IPS-NIHi11 (cell line): ENCODE results near the gene ZNF423.

Experiments
- DNase-seq: peaks from one replicate; pipeline ENCODE4 v3.0.0; 2012; ENCODE audit warnings: mixed read lengths, low spot score

ZNF423 gene

DNA sequence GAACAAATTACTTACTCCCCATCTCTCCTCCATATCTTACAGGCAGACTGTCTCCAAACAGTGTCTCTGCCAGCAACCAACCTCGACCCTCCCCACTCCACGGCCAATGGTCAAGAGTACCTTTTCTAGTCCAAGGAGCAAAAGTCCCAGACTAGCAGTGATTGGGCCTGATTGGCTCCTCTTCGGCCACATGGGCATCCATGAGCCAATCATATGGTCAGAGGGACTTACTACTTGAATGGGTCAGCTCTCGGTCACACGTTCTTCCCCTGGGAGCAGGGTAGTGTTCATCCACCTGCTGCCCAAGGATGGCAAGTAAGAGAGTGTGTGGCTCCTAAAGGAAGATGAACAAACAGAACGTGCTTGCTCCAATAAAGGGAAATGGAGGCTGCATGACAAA, 397.7 kb downstream of the ZNF423 start:
- no peak for DNase-seq

DNA sequence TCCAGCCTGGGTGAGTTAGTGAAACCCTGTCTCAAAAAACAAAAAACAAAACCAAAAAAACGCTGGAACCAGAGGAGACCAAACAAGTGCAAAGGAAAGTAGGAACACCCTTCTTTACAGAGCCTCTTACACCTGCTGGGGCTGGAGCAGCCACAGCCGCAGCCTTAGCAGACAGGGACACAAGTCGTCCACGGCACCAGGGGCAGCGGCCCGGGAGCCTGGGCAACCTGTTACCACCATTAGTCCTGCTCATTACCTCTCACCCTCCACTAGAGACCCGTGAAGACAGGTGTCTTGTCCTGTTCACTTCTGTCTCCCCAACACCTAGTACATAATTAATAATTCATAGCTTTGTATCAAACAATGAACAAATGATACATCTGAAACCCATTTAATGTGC, 398.7 kb downstream of the ZNF423 start:
- DNase-seq: no peak

DNA sequence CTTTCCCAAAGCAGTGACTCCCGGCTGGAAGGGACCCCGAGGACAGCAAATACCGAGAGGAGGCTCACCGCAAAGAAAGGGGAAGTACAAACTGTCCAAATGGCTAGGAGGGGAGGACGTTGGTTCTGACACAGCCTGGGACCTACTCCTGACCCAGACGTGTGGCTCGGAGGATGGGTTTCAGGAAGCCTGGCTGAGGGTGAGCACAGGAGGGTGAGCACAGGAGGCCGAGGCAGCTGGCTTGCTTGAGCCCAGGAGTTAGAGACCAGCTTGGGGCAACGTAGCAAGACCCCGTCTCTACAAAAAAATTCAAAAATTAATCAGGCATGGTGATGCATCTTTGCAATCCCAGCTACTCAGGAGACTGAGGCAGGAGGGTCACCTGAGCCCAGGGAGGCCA, 399.1 kb downstream of the ZNF423 start:
- no peak for DNase-seq

DNA sequence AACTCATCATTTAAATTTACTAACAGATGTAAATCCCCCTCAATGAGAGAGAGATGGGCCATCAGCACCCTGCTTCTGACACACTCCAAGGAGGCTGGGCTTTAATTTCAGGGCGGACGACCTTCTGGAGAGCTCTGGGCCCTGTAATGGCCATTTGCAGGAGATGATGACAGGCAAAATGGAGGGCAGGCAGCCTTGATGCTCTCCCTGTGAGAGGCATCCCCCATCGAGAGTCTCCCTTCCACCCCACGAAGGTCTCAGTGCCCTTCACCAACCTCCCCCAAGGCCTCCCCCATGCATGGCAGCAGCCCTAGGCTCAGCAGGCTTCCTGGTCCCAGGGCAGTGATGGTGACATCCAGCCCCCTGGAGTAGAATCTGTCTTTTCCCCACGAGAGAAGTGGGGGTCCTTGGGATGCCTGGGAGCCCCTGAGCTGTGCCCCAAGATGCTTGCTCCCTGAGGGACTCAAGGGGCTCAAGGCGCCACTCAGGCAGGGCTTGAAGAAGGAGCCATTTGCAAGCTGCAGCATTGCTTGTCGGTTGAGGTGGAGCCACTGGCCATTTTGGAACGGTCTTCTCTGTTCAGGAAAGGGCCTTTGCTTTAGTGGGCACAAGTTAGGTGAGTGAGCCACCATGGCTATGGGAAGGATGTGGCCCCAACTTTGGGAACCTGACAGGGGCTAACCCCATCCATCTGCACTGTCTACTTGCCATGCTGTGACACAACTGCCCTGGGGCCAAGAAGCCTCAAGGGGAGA, 399.7 kb downstream of the ZNF423 start:
- DNase-seq: no peak

DNA sequence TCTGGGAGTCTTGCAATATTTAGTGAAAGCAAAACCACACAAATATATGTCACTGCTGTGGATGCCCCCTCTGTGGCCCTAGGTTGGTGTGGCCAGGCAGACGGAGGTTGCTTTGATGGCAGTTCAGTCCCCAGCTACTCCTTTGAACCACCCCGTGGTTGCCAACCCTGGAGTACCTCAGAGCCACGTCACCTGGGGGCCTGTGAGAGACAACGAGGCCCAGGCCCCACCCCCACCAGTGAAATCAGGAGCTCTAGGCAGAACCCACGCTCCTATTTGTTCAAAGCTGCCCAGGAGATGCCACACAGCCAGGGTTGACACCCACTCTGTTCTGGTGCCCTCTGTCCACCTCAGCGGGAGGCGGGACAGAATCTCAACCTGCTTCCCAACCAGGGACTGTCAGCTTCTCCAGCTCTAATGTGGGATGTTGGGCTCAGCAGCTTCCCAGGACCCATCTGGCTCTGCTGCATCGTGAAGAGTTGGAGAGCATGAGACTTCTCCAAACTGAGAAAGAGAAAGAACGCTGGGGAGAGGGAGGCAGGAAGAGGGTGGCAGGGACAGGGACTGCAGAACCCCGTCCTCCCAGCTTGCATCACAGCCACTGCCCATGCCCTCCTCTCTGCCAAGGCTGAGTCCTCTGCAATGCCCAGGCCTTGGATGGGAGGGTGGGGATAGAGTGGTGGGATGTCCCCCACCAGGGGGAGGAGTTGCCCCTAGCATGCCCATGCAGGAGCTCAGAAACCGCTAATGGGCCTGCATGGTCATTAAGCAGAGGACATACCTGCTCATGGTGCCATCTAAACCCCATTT, 400.5 kb downstream of the ZNF423 start:
- no peak for DNase-seq

DNA sequence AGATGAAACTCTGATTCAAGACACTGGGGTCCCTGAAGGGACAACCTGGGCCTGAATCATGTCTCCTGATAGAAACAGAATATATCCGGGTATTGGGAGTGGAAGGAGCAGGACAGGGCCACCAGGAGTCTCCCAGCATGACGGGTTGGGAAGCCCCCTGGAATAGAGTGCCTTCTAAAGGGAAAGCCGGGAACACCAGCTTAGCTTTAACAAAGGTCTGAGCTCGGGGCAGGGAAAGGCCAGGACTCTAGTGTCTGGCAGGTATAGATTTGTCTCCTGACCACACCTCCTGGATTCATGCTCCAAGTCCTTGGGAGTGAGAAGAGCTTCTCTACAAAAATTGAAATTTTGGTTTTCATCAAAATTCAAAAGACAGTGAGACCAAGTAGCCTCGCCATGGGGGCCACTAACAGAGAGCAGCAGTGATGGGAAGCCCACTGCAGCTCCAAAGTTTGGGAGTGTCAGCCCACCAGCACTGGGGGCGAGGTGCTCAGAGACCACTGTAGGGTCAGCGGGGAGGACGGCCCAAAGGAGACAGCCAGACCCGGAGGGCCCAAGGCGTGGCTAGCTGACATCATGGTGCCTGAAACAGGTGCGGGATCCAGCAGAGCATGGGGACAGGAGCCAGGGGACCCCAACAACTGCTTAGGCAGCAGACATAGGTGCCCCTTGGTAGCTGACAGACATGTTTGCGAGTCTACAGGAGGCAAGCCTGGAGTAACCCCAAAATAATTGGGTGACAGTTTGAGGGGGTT, 401.3 kb downstream of the ZNF423 start:
- no peak for DNase-seq

DNA sequence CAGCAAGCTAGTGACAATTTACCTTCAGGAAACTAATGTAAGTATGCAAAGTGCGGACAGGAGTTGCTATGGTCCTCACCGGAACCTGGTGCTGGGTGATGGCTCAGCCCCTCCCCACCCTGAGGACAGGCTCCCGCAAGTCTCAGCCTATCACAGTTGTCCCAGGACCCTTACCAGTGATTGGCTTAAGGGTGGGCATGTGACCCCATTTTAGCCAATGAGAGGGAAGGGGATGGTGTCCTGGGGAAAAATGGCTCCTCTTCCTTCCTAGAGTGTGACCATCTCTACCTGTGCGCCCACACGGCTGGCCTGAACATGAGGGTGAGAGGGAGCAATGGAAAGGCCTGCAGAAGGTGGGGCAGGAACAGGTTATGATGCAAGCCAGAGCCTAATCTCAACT, 401.9 kb downstream of the ZNF423 start:
- no peak for DNase-seq

DNA sequence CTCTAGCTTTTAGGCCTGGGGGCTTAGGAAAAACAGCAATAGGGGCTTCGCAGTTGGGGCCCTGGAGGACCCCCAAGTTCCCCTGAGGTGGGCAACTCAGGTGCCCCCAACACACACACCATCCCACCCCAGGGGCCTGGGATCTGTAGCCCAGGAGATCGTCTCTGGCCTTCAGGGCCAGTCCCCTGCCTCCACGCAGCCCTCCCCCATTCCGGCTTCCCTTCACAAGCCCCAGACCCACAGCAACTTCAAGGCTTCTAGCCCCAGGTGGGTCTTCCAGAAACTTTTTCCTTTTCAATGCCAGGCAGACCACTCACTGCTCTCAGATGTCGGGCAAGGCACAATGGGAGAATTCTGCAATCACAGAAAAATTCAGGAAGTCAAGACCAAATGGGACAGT, 402.9 kb downstream of the ZNF423 start:
- no peak for DNase-seq

DNA sequence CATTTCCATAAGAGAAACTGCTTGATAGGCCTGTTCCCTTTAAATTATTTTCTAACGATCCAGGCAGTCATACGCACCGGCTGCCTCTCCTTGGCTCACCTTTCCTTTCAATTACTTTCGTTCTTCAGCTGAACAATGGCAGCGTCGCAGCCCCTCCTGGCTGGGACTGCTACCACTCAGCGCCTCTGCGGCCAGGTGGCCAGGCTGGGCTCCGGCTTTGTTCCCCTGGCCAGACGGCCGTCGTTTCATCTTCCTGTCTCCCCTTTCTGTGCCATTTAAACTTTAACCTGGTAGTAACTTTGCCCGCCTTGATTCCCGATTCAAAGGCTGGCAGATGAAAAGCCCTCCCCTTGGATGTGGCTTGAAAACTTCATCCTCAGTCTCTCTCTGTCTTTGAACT, 403.3 kb downstream of the ZNF423 start:
- peak; percentile 62 for DNase-seq

DNA sequence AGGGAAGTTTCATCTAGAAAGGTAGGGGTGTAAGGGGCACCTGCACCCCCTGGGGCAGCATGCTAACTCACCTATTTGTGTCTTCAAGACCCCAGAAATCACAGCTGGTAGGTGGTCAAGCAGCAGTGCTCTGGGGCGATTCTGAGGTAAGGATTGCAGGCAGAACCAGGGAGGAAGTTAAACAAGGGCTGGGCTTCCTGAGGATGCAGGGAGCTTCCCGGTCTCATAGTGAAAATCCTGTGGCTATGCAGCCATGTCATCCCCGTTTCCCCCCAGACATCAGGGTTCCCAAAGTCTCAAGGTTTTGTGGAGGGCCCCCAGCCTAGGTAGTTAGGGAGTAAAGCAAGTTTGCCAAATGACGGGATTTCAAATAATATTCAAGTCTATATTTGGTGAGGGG, 403.8 kb downstream of the ZNF423 start:
- DNase-seq: no peak

DNA sequence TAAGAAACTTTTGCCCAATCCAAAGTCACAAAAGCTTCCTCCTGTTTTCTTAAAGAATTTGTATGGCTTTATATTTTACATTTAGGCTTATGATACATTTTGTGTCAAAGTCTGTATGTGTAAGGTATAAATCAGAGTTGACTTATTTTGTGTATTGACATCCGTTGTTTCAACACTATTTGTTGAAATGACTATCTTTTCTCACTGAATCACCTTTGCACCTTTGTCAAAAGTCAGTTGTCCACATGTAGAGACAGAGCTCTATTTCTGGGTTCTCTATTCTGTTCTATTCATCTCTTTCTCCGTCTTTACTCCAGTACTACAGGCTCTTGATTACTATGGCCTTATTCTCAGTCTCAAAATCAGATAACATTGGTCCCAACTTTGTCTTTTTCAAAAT, 409.1 kb downstream of the ZNF423 start:
- DNase-seq: no peak

DNA sequence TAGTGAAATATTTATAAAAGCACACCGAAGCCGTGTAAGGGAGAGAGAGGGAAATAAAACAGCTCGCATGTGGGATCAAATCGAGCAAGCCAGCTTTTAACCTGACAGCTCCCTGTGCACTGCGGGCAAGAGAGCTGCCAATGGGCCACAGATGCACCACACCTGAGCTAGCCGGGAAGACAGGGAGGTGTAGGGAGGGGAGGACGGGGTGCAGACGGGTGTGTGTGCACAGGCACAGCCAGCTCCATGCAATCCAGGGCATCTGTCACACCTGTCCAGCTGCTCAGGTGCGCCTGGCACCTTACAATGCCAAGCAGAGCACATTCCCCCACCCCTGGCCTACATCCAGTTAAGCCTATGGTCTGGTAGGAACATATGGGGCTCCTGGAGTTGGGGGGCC, 412.3 kb downstream of the ZNF423 start:
- no peak for DNase-seq

DNA sequence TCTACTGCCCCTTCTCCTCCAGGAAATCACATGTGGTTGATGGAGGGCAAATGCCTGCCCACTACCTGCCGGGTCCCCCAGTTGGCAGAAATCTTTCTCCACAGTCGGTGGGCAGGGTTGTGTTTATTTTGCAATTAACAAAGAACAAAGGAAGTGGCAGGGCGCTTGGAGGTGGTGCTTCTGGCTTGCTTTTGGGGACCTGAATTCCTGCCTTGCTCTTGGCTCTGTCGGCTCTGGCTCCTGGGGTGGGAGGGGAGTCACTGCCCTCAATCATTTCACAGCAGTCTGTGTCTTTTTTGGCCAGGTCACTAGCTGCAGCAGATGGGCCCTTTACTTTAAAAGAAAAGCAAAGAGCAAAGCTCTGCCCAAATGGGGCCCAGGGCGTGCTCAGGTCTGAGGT, 413.1 kb downstream of the ZNF423 start:
- no peak for DNase-seq

DNA sequence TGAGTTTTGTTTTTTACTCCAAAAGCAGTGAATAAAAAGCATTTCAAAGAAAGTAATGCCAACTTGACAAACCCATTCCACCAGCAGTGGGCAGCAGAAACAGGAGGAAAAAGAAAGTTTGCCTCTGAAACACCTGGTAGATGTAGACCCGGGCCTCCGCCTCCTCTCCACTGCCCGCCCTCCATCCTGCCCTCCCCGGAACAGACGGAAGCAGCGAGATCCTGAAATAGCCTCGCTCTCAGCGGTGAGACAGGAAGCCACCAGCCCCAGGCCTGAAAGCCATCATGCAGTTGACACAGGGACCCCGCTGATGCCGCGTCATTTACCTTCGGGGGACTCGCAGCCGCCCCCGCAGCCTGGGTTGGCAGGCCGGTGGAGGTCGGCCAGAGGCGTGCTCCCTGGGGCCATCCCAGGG, 414.5 kb downstream of the ZNF423 start:
- peak; percentile 74 for DNase-seq

DNA sequence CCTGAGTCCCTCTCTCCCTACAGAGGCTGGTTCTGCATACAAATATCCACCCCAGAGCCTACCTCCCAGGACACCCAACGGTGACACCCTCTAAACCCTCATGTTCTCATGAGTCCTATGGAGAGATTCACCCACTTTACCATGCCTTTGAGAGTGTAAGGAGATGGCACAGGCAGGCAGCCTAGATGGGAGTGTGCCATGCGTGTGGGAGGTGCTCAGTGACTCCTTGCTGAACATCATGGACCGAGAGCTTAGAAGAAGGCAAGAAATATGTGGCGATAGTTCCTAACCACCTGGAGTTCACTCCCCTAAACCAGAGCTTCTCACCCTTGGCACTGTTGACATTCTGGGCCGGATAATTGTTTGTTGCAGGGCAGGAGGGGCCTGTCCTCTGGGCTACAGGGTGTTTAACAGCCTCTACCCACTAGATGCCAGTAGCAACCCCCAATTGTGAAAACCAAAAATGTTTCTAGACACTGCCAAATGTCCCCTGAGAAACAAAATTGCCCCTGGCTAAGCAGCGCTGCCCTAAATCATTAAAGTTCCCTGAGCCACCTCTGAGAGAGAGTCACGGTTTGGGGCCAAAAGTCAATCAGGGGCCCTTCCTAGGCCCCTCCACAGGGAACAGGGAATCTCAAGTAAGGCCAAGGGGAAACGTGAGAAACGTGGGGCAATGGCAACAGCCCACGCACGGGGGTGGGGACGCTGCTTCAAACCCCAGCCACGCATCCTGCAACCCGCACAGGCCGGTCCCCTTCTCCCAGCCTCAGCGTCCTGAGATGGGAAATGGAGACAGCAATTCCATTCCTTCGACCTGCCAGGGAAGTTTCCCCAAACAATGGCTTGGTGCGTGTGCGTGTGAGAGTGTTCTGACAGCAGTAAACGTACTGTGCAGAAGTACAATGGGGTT, 415.5 kb downstream of the ZNF423 start:
- no peak for DNase-seq

DNA sequence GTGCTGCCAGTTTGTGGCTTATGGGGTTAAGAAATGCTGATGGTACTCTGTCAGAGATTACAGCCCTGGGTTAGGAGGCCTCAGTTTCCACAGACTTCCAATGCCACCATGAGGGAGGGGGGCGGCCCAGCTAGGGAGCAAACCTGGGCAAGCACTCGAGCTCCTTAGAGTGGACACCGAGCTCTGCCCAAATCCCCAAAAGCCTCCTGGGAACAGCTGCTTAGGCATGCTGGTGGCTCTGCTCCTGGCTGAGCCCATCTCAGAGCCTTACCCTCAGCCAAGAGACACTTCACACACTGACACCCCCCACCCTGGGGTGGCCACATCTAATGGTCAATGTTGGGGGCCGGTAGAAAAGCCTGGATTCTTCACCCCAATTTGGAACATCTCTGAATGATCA, 416.2 kb downstream of the ZNF423 start:
- DNase-seq: no peak

DNA sequence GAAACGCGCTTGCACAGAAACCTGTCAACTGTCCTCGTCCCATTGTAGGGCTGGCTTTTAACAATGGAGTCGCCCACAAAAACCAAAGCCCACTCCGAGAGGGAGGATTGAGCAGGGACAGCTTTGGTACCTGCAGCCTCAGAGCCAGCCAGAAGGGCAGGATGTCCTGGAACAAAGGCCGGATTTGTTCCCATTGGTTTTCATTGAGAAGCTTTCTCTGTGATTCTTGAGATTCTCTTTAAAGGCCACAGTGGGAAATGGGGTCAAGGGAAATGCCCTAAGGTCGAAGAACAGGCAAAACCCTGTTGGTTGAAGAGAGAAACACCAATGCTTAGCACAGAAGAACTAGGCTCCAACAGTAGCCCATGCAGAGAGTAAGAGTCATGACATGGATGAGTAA, 416.9 kb downstream of the ZNF423 start:
- DNase-seq: no peak
